Measurements from ENCODE around the gene CAPN14. TPM values are rescaled to one million over a fixed set of nuclear protein-coding genes. Genes with fewer than 3 reads are reported as not detected.

CAPN14 gene
- total RNA-seq, 1 donor from 2014 or later = 0.10 TPM

- H3K27me3 Mint-ChIP-seq (ENCODE audit: low read depth) = peaks cover 31% of the 10 kb centered on the region
- TF ChIP-seq CTCF (IDR thresholded peaks at IDR 0.05) = no peak
- no peak overlapping the region for H3K27ac Mint-ChIP-seq (ENCODE audit: unreplicated experiment)
- H3K36me3 Mint-ChIP-seq (ENCODE audit: low read depth) = no peaks in the 10 kb centered on the region
- DNase-seq (ENCODE audit: low spot score) = no peak
- H3K4me3 Mint-ChIP-seq (ENCODE audit: unreplicated experiment) = no peak overlapping the region
- H3K4me1 Mint-ChIP-seq (ENCODE audit: low read depth) = no peaks in the 10 kb centered on the region
- H3K9me3 Mint-ChIP-seq (ENCODE audit: low read depth) = no peaks in the 10 kb centered on the region
Observed at GRCh38 chr2:31147645-31148044, 69.7 kb downstream of the CAPN14 start.

GRCh38 chr2:31142110-31142509 is 75.2 kb downstream of the CAPN14 start:
- no peaks in the 10 kb centered on the region for H3K36me3 Mint-ChIP-seq (ENCODE audit: low read depth)
- no peak for DNase-seq (ENCODE audit: low spot score)
- TF ChIP-seq CTCF (IDR thresholded peaks at IDR 0.05) = no peak
- peaks cover 1% of the 10 kb centered on the region for H3K4me1 Mint-ChIP-seq (ENCODE audit: low read depth)
- no peak overlapping the region for H3K27ac Mint-ChIP-seq (ENCODE audit: unreplicated experiment)
- no peak overlapping the region for H3K4me3 Mint-ChIP-seq (ENCODE audit: unreplicated experiment)
- peaks cover 44% of the 10 kb centered on the region for H3K27me3 Mint-ChIP-seq (ENCODE audit: low read depth)
- no peaks in the 10 kb centered on the region for H3K9me3 Mint-ChIP-seq (ENCODE audit: low read depth)

- TF ChIP-seq CTCF (IDR thresholded peaks at IDR 0.05) = no peak
- Mint-ChIP-seq H3K36me3 (ENCODE audit: low read depth) (no peaks in the 10 kb centered on the region), H3K27me3 (ENCODE audit: low read depth) (peaks cover 49% of the 10 kb centered on the region), H3K4me3 (ENCODE audit: unreplicated experiment) (no peak overlapping the region), H3K27ac (ENCODE audit: unreplicated experiment) (no peak overlapping the region), H3K4me1 (ENCODE audit: low read depth) (peaks cover 5% of the 10 kb centered on the region), H3K9me3 (ENCODE audit: low read depth) (no peaks in the 10 kb centered on the region)
- no peak for DNase-seq (ENCODE audit: low spot score)
Observed at GRCh38 chr2:31141443-31142085, 75.8 kb downstream of the CAPN14 start.

- H3K4me3 Mint-ChIP-seq (ENCODE audit: unreplicated experiment) = no peak overlapping the region
- TF ChIP-seq CTCF (IDR thresholded peaks at IDR 0.05) = no peak
- H3K27ac Mint-ChIP-seq (ENCODE audit: unreplicated experiment) = no peak overlapping the region
- H3K27me3 Mint-ChIP-seq (ENCODE audit: low read depth) = peaks cover 63% of the 10 kb centered on the region
- no peaks in the 10 kb centered on the region for H3K9me3 Mint-ChIP-seq (ENCODE audit: low read depth)
- H3K4me1 Mint-ChIP-seq (ENCODE audit: low read depth) = peaks cover 5% of the 10 kb centered on the region
- DNase-seq (ENCODE audit: low spot score) = no peak
- no peaks in the 10 kb centered on the region for H3K36me3 Mint-ChIP-seq (ENCODE audit: low read depth)
Observed at GRCh38 chr2:31140151-31140550, 77.2 kb downstream of the CAPN14 start.

GRCh38 chr2:31139671-31140070 is 77.6 kb downstream of the CAPN14 start:
- peaks cover 65% of the 10 kb centered on the region for H3K27me3 Mint-ChIP-seq (ENCODE audit: low read depth)

More at GRCh38 chr2:31139671-31140070, 77.6 kb downstream of the CAPN14 start:
- no peaks in the 10 kb centered on the region for H3K36me3 Mint-ChIP-seq (ENCODE audit: low read depth)
- H3K4me1 Mint-ChIP-seq (ENCODE audit: low read depth) = peaks cover 5% of the 10 kb centered on the region
- no peaks in the 10 kb centered on the region for H3K9me3 Mint-ChIP-seq (ENCODE audit: low read depth)
- DNase-seq (ENCODE audit: low spot score) = no peak
- H3K4me3 Mint-ChIP-seq (ENCODE audit: unreplicated experiment) = no peak overlapping the region
- no peak for TF ChIP-seq CTCF (IDR thresholded peaks at IDR 0.05)
- H3K27ac Mint-ChIP-seq (ENCODE audit: unreplicated experiment) = no peak overlapping the region
